Osteoblast (primary cell): Measurements from ENCODE around the gene CPB1. TPM values are rescaled to one million over a fixed set of nuclear protein-coding genes. Genes with fewer than 3 reads are reported as not detected.

Experiments
- DNase-seq: peaks from one replicate; pipeline ENCODE4 v3.0.0; 2011; ENCODE audit warnings: low spot score, mixed read lengths; ENCODE audit not compliant: insufficient read length; ENCODE audit errors: missing footprints
- H2AFZ ChIP-seq: 2 replicates; pipeline ENCODE4 v1.6.0; 2011; ENCODE audit warnings: mild to moderate bottlenecking, low read length
- H3K27ac ChIP-seq: 2 replicates; pipeline ENCODE4 v1.5.1; 2011; ENCODE audit warnings: mild to moderate bottlenecking, low read depth, low read length, moderate library complexity
- H3K27me3 ChIP-seq: 2 replicates; pipeline ENCODE4 v1.6.0; 2012; ENCODE audit warnings: mild to moderate bottlenecking, control low read depth, inconsistent platforms, low read length, moderate library complexity; ENCODE audit not compliant: insufficient read depth
- H3K36me3 ChIP-seq: 2 replicates; pipeline ENCODE4 v1.5.1; 2011; ENCODE audit warnings: mild to moderate bottlenecking, low read length, control low read depth, moderate library complexity; ENCODE audit not compliant: insufficient read depth
- H3K4me1 ChIP-seq: 2 replicates; pipeline ENCODE4 v1.5.1; 2011; ENCODE audit warnings: mild to moderate bottlenecking, low read length, control low read depth, moderate library complexity; ENCODE audit not compliant: insufficient read depth
- H3K4me2 ChIP-seq: 2 replicates; pipeline ENCODE4 v1.6.0; 2011; ENCODE audit warnings: mild to moderate bottlenecking, low read length; ENCODE audit not compliant: insufficient read depth
- H3K4me3 ChIP-seq: fragments of 200-600 bp; sonication (generic); 3 replicates; pipeline ENCODE4 v1.5.1; 2012; ENCODE audit warnings: mild to moderate bottlenecking, low read length, inconsistent platforms; ENCODE audit not compliant: insufficient read depth
- H3K79me2 ChIP-seq: 2 replicates; pipeline ENCODE4 v1.6.0; 2012; ENCODE audit warnings: mild to moderate bottlenecking, low read length, control low read depth, inconsistent platforms; ENCODE audit not compliant: insufficient read depth
- H3K9me3 ChIP-seq: 2 replicates; pipeline ENCODE4 v1.5.1; 2011; ENCODE audit warnings: low read depth, low read length, control low read depth
- H4K20me1 ChIP-seq: 2 replicates; pipeline ENCODE4 v1.6.0; 2012; ENCODE audit warnings: mild to moderate bottlenecking, low read length, control low read depth; ENCODE audit not compliant: insufficient read depth
- CTCF ChIP-seq: IDR thresholded peaks from 2 replicates; pipeline ENCODE4 v1.5.1; 2011; ENCODE audit warnings: mild to moderate bottlenecking, low read depth, low read length, moderate library complexity; ENCODE audit errors: extremely low read depth
- total RNA-seq: library from RNA; depleted of rRNA; stranded (reverse); fragments of >200 nt; gene quantifications from 2 replicates; pipeline ENCODE4 v1.2.3, GENCODE V29; 2012

The CPB1 gene
- total RNA-seq, 1 donor: 1.1 TPM

DNA sequence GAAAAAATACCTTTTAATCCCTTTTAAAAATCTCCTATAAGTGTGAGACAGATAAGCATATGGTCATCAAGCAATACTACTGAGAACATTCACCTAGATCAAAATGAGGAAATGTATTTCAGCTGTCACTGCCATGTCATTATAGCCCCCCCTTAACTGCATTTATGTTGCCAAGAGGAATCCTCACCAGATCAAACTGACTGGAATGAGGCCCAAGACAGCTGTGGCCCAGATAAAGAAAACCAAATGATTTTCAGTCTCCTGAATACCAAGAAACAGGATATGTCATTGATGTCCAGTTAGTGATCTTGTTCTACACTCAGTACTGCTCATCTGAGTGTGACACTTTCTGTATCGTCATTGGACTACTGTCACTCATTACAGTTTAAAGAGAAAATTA is 35.1 kb upstream of the CPB1 start:
- Histone ChIP-seq H3K4me2 (no peak overlapping the region), H3K27me3 (peaks cover 2% of the 10 kb centered on the region), H3K36me3 (no peaks in the 10 kb centered on the region), H2AFZ (no peak overlapping the region), H3K79me2 (no peaks in the 10 kb centered on the region), H3K4me3 (no peak overlapping the region), H4K20me1 (no peaks in the 10 kb centered on the region), H3K4me1 (peaks cover 9% of the 10 kb centered on the region), H3K9me3 (no peaks in the 10 kb centered on the region), H3K27ac (no peak overlapping the region)
- TF ChIP-seq CTCF: no peak
- no peak for DNase-seq

GRCh38 chr3:148796799-148797198 is 30.8 kb upstream of the CPB1 start:
- no peak for TF ChIP-seq CTCF
- Histone ChIP-seq H3K9me3 (no peaks in the 10 kb centered on the region), H2AFZ (no peak overlapping the region)

DNA sequence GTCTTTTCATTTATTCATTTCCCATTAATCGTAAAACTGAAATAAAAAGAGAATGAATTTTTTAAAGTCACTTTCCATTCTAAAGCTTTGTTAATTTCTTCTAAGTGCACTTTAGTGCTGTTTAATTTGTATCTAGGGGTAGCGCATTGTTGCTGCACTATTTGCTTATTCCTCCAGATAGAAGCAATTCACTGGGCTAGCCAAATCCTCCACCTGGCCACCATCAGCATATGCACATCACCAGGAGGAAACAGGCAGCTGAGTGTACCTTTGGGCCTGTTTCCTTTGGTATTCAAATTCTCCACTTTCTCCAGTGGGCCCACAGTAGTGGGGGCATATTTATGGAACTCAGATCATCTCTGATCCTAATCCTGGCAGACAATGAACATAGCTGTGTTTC is 29.8 kb upstream of the CPB1 start:
- Histone ChIP-seq H3K79me2 (no peaks in the 10 kb centered on the region), H3K27ac (no peak overlapping the region), H3K4me2 (no peak overlapping the region), H3K4me1 (no peaks in the 10 kb centered on the region), H2AFZ (no peak overlapping the region), H3K9me3 (no peaks in the 10 kb centered on the region), H3K36me3 (no peaks in the 10 kb centered on the region), H4K20me1 (no peaks in the 10 kb centered on the region), H3K27me3 (peaks cover 3% of the 10 kb centered on the region), H3K4me3 (no peak overlapping the region)
- DNase-seq: no peak
- no peak for TF ChIP-seq CTCF

More at GRCh38 chr3:148796799-148797198, 30.8 kb upstream of the CPB1 start:
- Histone ChIP-seq H3K27me3 (peaks cover 3% of the 10 kb centered on the region), H3K79me2 (no peaks in the 10 kb centered on the region), H4K20me1 (no peaks in the 10 kb centered on the region), H3K4me1 (no peaks in the 10 kb centered on the region), H3K4me2 (no peak overlapping the region), H3K36me3 (no peaks in the 10 kb centered on the region), H3K27ac (no peak overlapping the region), H3K4me3 (no peak overlapping the region)
- DNase-seq: no peak

DNA sequence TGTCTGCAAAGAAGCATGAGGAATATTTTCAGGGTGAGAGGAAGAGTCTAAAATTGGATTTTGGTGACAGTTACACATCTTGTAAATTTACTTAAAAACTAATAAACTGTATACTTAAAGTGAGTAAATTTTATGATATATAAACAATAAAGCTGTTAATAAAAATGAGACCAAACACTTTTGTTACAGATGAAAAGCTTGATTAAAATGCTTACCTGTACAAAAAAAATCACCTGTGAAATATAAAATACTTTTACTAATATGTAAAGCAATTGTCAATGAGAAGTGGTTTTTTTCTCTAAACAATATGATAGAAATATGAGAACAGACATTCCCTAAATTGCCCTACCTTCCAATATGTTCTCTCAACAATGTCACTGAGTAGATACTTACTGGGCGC is 27.2 kb upstream of the CPB1 start:
- DNase-seq: no peak
- no peak for TF ChIP-seq CTCF
- Histone ChIP-seq H4K20me1 (no peaks in the 10 kb centered on the region), H3K79me2 (no peaks in the 10 kb centered on the region), H3K4me2 (no peak overlapping the region), H2AFZ (no peak overlapping the region), H3K9me3 (no peaks in the 10 kb centered on the region), H3K27me3 (peaks cover 3% of the 10 kb centered on the region), H3K4me1 (no peaks in the 10 kb centered on the region), H3K4me3 (no peak overlapping the region), H3K27ac (no peak overlapping the region), H3K36me3 (no peaks in the 10 kb centered on the region)
